Transverse colon (tissue), 3 donors: ENCODE results near the gene TEAD3.

Experiments used
- CTCF ChIP-seq, 5 experiments: fragments of 200-600 bp in 3 of 5; fragments of 450-650 bp in 2 of 5; sonication (generic) in 3 of 5; IDR thresholded peaks; 1 replicate in 2 of 5; 2 replicates in 3 of 5; pipeline ENCODE4 v1.5.1; 2016 to 2017; ENCODE audit warnings: antibody characterized with exemption in 5 of 5, inconsistent platforms in 3 of 5, mild to moderate bottlenecking in 2 of 5, moderate library complexity in 1 of 5
- POLR2A ChIP-seq: fragments of 450-650 bp; IDR thresholded peaks from one replicate; pipeline ENCODE4 v1.6.1; 2016; ENCODE audit warnings: antibody characterized with exemption, mild to moderate bottlenecking, moderate library complexity

GRCh38 chr6:35427851-35428321 is 69.0 kb downstream of the TEAD3 start:
- TF ChIP-seq CTCF (IDR thresholded peaks at IDR 0.05) (no peak), POLR2A (no peak)
